ENCODE data around the gene RPIA.
"Not testable (repeated sequence)": the region's sequence is repeated elsewhere in the genome, so short reads cannot be mapped to it uniquely, and the experiment has no call there.

The RPIA gene

GRCh38 chr2:88770016-88770415 lies 78.5 kb downstream of the RPIA start:
- no peak overlapping the region for H3K4me3 ChIP-seq (replicated peaks; ENCODE audit: low read depth, low read length)
- H3K27me3 ChIP-seq (replicated peaks; ENCODE audit: control insufficient read depth, insufficient read depth, low read length), result no peaks in the 10 kb centered on the region
- DNase-seq (ENCODE audit: extremely low read depth, insufficient read length), result no peak
- no peak for TF ChIP-seq CTCF (IDR thresholded peaks at IDR 0.05; ENCODE audit: insufficient read depth, low read length, poor library complexity, severe bottlenecking)
- no peaks in the 10 kb centered on the region for H3K36me3 ChIP-seq (ENCODE audit: control insufficient read depth, insufficient read depth, low read length)

- H3K36me3 ChIP-seq (ENCODE audit: control insufficient read depth, insufficient read depth, low read length); H3K4me3 ChIP-seq (replicated peaks; ENCODE audit: low read depth, low read length); DNase-seq (ENCODE audit: extremely low read depth, insufficient read length); H3K27me3 ChIP-seq (replicated peaks; ENCODE audit: control insufficient read depth, insufficient read depth, low read length): not testable (repeated sequence)
These were observed 82.0 kb downstream of the RPIA start for GRCh38 chr2:88773233-88774028.

GRCh38 chr2:88789213-88789612 lies 97.7 kb downstream of the RPIA start:
- DNase-seq (ENCODE audit: extremely low read depth, insufficient read length); H3K36me3 ChIP-seq (ENCODE audit: control insufficient read depth, insufficient read depth, low read length); H3K27me3 ChIP-seq (replicated peaks; ENCODE audit: control insufficient read depth, insufficient read depth, low read length); H3K4me3 ChIP-seq (replicated peaks; ENCODE audit: low read depth, low read length): not testable (repeated sequence)

GRCh38 chr2:88795932-88796331 lies 104.5 kb downstream of the RPIA start:
- not testable (repeated sequence) for H3K27me3 ChIP-seq (replicated peaks; ENCODE audit: control insufficient read depth, insufficient read depth, low read length); H3K4me3 ChIP-seq (replicated peaks; ENCODE audit: low read depth, low read length); DNase-seq (ENCODE audit: extremely low read depth, insufficient read length); H3K36me3 ChIP-seq (ENCODE audit: control insufficient read depth, insufficient read depth, low read length)

GRCh38 chr2:88796523-88796922 lies 105.0 kb downstream of the RPIA start:
- not testable (repeated sequence) for H3K36me3 ChIP-seq (ENCODE audit: control insufficient read depth, insufficient read depth, low read length); H3K27me3 ChIP-seq (replicated peaks; ENCODE audit: control insufficient read depth, insufficient read depth, low read length); DNase-seq (ENCODE audit: extremely low read depth, insufficient read length); H3K4me3 ChIP-seq (replicated peaks; ENCODE audit: low read depth, low read length)

GRCh38 chr2:88797164-88797563 lies 105.7 kb downstream of the RPIA start:
- not testable (repeated sequence) for H3K27me3 ChIP-seq (replicated peaks; ENCODE audit: control insufficient read depth, insufficient read depth, low read length)

More at GRCh38 chr2:88797164-88797563, 105.7 kb downstream of the RPIA start:
- DNase-seq (ENCODE audit: extremely low read depth, insufficient read length); H3K4me3 ChIP-seq (replicated peaks; ENCODE audit: low read depth, low read length); H3K36me3 ChIP-seq (ENCODE audit: control insufficient read depth, insufficient read depth, low read length): not testable (repeated sequence)
